GM18498 (cell line): ENCODE measurements around the gene CT55.
"Not testable (repeated sequence)": the region's sequence is repeated elsewhere in the genome, so short reads cannot be mapped to it uniquely, and the experiment has no call there.

ENCODE experiments used
- ATAC-seq: cut with Tn5 transposase; IDR thresholded peaks from one replicate; pipeline ENCODE4 v1.9.1; 2021; ENCODE audit warnings: mild to moderate bottlenecking, moderate library complexity; ENCODE audit not compliant: unreplicated experiment

Gene CT55

GRCh38 chrX:135170877-135171519, at the start of gene CT55:
Gene CT55, minus strand, starts transcription at chrX:135171398. Its CDS starts 227 bp downstream, at chrX:135171171.
- no peak for ATAC-seq

- ATAC-seq, result no peak
Measured at GRCh38 chrX:135213200-135213844, 42.1 kb upstream of the CT55 start.

- not testable (repeated sequence) for ATAC-seq
Measured at GRCh38 chrX:135206427-135206826, 35.2 kb upstream of the CT55 start.

- ATAC-seq, result no peak
Measured at GRCh38 chrX:135200297-135200696, 29.1 kb upstream of the CT55 start.

GRCh38 chrX:135194684-135195083, 23.5 kb upstream of the CT55 start:
- no peak for ATAC-seq

- ATAC-seq, result no peak
Measured at GRCh38 chrX:135193740-135194139, 22.5 kb upstream of the CT55 start.

- ATAC-seq, result no peak
Measured at GRCh38 chrX:135191838-135192237, 20.6 kb upstream of the CT55 start.

- peak; percentile 84 for ATAC-seq
Measured at GRCh38 chrX:135185795-135186443, 14.7 kb upstream of the CT55 start.

GRCh38 chrX:135178636-135179035, 7.4 kb upstream of the CT55 start:
- no peak for ATAC-seq

- ATAC-seq, result no peak
Measured at GRCh38 chrX:135170468-135170867, 730 bp downstream of the CT55 start.

GRCh38 chrX:135169534-135169933, 1.7 kb downstream of the CT55 start:
- not testable (repeated sequence) for ATAC-seq

- no peak for ATAC-seq
Measured at GRCh38 chrX:135168486-135168885, 2.7 kb downstream of the CT55 start.

GRCh38 chrX:135154688-135155087, 16.5 kb downstream of the CT55 start:
- ATAC-seq, result not testable (repeated sequence)

GRCh38 chrX:135126145-135126544, 45.1 kb downstream of the CT55 start:
- not testable (repeated sequence) for ATAC-seq

GRCh38 chrX:135120056-135120576, 51.1 kb downstream of the CT55 start, which contains the start of gene ETDB:
Gene ETDB, minus strand, starts transcription at chrX:135120526. Its CDS starts 1,265 bp downstream, at chrX:135119261.
- ATAC-seq, result not testable (repeated sequence)

GRCh38 chrX:135116064-135116463, 55.1 kb downstream of the CT55 start:
- not testable (repeated sequence) for ATAC-seq

- ATAC-seq, result peak; percentile 97
Measured at GRCh38 chrX:135114392-135114791, 56.8 kb downstream of the CT55 start.

GRCh38 chrX:135112743-135113142, 58.5 kb downstream of the CT55 start:
- no peak for ATAC-seq

GRCh38 chrX:135112096-135112729, 59.0 kb downstream of the CT55 start:
- ATAC-seq, result no peak

GRCh38 chrX:135109554-135109953, 61.6 kb downstream of the CT55 start:
- no peak for ATAC-seq
